SU-DHL-6 (cell line): ENCODE data around the gene NREP.

ENCODE experiments used
- H2AFZ ChIP-seq: fragments of 200-600 bp; sonication (generic); 2 replicates; pipeline ENCODE4 v1.6.1; 2014; ENCODE audit warnings: low read depth, mild to moderate bottlenecking, moderate library complexity, mixed read lengths, antibody characterized with exemption, low read length; ENCODE audit not compliant: severe bottlenecking
- H3F3A ChIP-seq: fragments of 200-600 bp; shearing (Covaris generic); 2 replicates; pipeline ENCODE4 v1.6.0; 2016; ENCODE audit warnings: antibody characterized with exemption, mild to moderate bottlenecking; ENCODE audit not compliant: insufficient read depth
- H3K27ac ChIP-seq: fragments of 200-600 bp; sonication (generic); 2 replicates; pipeline ENCODE4 v1.5.1; 2016; ENCODE audit warnings: low read depth, mild to moderate bottlenecking, low read length, moderate library complexity, mixed read lengths
- H3K27me3 ChIP-seq: fragments of 200-600 bp; sonication (generic), shearing (Covaris generic); 2 replicates; pipeline ENCODE4 v1.6.0; 2014; ENCODE audit warnings: mild to moderate bottlenecking, low read length
- H3K36me3 ChIP-seq: fragments of 200-600 bp; sonication (generic); 2 replicates; pipeline ENCODE4 v1.6.1; 2014; ENCODE audit warnings: mild to moderate bottlenecking, low read length, mixed read lengths
- H3K4me2 ChIP-seq: fragments of 300-600, 200-600 bp; shearing (Covaris generic), sonication (generic); 2 replicates; pipeline ENCODE4 v1.6.0; 2014; ENCODE audit warnings: low read length, low read depth, mild to moderate bottlenecking; ENCODE audit not compliant: poor library complexity, severe bottlenecking
- H3K4me3 ChIP-seq: fragments of 200-600 bp; sonication (generic); 2 replicates; pipeline ENCODE4 v1.5.1; 2014; ENCODE audit warnings: antibody characterized with exemption, low read length, mild to moderate bottlenecking, mixed read lengths; ENCODE audit not compliant: insufficient read depth, poor library complexity, severe bottlenecking
- H3K79me2 ChIP-seq: fragments of 200-600 bp; sonication (generic); 2 replicates; pipeline ENCODE4 v1.6.1; 2014; ENCODE audit warnings: mild to moderate bottlenecking, low read length, moderate library complexity; ENCODE audit not compliant: insufficient read depth
- H3K9ac ChIP-seq: fragments of 200-600 bp; sonication (generic); 2 replicates; pipeline ENCODE4 v1.7.0; 2014; ENCODE audit warnings: mild to moderate bottlenecking, low read length
- H3K9me2 ChIP-seq: fragments of 200-600 bp; sonication (generic); replicated peaks from 2 replicates; pipeline ENCODE4 v1.6.1; 2014; ENCODE audit warnings: low read length; ENCODE audit not compliant: insufficient read depth
- H3K9me3 ChIP-seq: fragments of 200-600 bp; sonication (generic); 2 replicates; pipeline ENCODE4 v1.6.1; 2014; ENCODE audit warnings: low read length, mixed read lengths; ENCODE audit not compliant: insufficient read depth
- H4K20me1 ChIP-seq: fragments of 200-600 bp; sonication (generic); 2 replicates; pipeline ENCODE4 v1.6.1; 2014; ENCODE audit warnings: low read depth, mild to moderate bottlenecking, antibody characterized with exemption, low read length, moderate library complexity, mixed read lengths
- EZH2phosphoT487 ChIP-seq: fragments of 200-600 bp; sonication (generic), shearing (Covaris generic); conservative IDR thresholded peaks from 2 replicates; pipeline ENCODE4 v1.6.1; 2018; ENCODE audit warnings: mild to moderate bottlenecking, antibody characterized with exemption, low read length, moderate library complexity, mixed read lengths
- TF ChIP-seq, protein P1 (sequence below): fragments of 200-600 bp; sonication (generic); IDR thresholded peaks from one replicate; pipeline ENCODE4 v1.5.1; 2017; ENCODE audit warnings: antibody characterized with exemption, mild to moderate bottlenecking, low read length, moderate library complexity; ENCODE audit not compliant: insufficient read depth, poor library complexity, severe bottlenecking

The NREP gene

DNA sequence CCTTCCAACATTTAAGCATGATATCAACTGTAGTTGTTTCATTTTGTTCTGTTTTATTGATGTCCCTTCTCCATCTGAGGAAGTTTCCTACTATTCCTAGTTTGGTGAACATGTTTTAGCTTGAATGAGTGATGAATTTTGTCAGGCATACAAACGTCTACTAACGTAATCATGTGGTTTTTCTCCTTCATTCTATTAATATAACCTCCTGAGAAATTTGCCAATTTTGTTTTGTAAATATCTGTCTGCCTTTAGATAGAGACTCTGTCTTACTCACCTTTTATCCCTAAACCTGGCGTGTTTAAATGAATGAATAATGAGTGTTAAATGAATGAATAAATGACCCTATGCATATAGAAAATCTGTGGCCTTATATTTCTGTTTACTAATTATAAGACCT is 26.5 kb upstream of the NREP start:
- Histone ChIP-seq H3K27me3 (no peaks in the 10 kb centered on the region), H3K9me2 (no peaks in the 10 kb centered on the region), H3K9me3 (no peaks in the 10 kb centered on the region), H3F3A (no peaks in the 10 kb centered on the region), H3K9ac (no peak overlapping the region), H3K4me2 (no peak overlapping the region), H3K79me2 (no peaks in the 10 kb centered on the region), H4K20me1 (no peaks in the 10 kb centered on the region), H3K27ac (no peak overlapping the region), H2AFZ (no peak overlapping the region), H3K4me3 (no peak overlapping the region), H3K36me3 (no peaks in the 10 kb centered on the region)
- TF ChIP-seq, protein P1, sequence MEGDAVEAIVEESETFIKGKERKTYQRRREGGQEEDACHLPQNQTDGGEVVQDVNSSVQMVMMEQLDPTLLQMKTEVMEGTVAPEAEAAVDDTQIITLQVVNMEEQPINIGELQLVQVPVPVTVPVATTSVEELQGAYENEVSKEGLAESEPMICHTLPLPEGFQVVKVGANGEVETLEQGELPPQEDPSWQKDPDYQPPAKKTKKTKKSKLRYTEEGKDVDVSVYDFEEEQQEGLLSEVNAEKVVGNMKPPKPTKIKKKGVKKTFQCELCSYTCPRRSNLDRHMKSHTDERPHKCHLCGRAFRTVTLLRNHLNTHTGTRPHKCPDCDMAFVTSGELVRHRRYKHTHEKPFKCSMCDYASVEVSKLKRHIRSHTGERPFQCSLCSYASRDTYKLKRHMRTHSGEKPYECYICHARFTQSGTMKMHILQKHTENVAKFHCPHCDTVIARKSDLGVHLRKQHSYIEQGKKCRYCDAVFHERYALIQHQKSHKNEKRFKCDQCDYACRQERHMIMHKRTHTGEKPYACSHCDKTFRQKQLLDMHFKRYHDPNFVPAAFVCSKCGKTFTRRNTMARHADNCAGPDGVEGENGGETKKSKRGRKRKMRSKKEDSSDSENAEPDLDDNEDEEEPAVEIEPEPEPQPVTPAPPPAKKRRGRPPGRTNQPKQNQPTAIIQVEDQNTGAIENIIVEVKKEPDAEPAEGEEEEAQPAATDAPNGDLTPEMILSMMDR = no peak
- no peak for TF ChIP-seq EZH2phosphoT487

DNA sequence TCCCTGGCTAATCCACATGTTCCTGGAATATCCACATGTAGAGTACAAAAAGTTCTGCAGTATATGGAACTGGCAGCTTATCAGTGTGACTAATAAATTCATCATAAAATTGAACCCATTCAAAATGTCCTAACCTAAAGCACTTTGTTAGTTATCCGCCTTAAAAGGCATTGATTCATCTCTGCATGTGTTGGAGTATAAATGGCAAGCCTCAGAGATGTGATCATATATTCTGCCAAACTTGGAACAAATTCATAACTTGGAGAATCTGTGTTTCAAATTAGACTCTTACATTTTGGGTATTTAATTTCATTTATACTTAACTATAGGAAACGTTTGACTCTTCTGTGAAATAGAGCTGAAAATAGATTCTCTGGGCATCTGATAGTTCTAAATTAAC is 25.2 kb upstream of the NREP start:
- H3K27ac ChIP-seq = no peak overlapping the region
- no peaks in the 10 kb centered on the region for H4K20me1 ChIP-seq
- no peak overlapping the region for H3K4me2 ChIP-seq
- no peaks in the 10 kb centered on the region for H3F3A ChIP-seq
- H3K9ac ChIP-seq = no peak overlapping the region
- no peaks in the 10 kb centered on the region for H3K27me3 ChIP-seq
- no peaks in the 10 kb centered on the region for H3K36me3 ChIP-seq
- H2AFZ ChIP-seq = no peak overlapping the region
- no peaks in the 10 kb centered on the region for H3K9me2 ChIP-seq
- H3K79me2 ChIP-seq = no peaks in the 10 kb centered on the region
- TF ChIP-seq EZH2phosphoT487 = no peak
- TF ChIP-seq, protein P1 = no peak
- H3K4me3 ChIP-seq = no peak overlapping the region
- no peaks in the 10 kb centered on the region for H3K9me3 ChIP-seq

DNA sequence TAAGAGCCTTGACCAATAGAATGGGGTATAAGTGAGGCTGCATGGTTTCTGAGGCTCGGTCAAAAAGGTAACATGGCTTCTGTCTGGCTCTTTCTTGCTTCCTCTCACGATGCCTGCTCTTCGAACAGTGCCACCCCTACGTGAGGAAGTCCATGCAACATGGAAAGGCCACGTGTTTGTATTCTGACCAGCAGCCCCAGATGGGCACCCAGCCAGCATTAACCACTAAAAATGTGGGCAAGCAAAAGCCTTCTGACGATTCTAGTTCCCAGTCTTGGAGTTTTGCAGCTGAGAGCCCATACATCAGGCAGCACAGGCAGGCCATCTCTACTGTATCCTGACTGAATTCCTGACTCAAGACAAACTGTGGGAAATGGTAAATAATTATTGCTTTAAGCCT is 24.2 kb upstream of the NREP start:
- Histone ChIP-seq H2AFZ (no peak overlapping the region), H3K27ac (no peak overlapping the region), H3K36me3 (no peaks in the 10 kb centered on the region), H3K4me3 (no peak overlapping the region), H3K9me3 (no peaks in the 10 kb centered on the region), H3K9ac (no peak overlapping the region), H3F3A (no peaks in the 10 kb centered on the region), H3K4me2 (no peak overlapping the region), H3K79me2 (no peaks in the 10 kb centered on the region), H4K20me1 (no peaks in the 10 kb centered on the region), H3K27me3 (no peaks in the 10 kb centered on the region), H3K9me2 (no peaks in the 10 kb centered on the region)
- TF ChIP-seq EZH2phosphoT487 = no peak

DNA sequence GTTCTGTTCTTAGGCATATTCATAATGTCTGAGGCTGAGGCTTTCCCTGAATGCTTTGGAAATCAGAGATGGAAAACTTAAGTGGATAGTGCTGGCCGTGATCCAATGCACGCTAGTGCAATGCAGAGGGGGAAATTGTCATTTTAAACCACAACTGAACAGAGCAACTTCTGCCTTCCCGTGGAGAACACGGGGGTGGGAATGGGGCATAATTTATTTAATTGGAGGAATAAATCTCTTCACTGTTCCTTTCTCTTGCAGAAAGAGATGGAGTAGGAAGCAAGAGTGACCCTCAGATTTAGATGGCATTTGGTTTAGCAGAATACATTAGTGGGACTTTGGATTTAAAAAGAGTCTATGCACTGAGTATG is 22.9 kb upstream of the NREP start:
- Histone ChIP-seq H3K9me3 (no peaks in the 10 kb centered on the region), H3K4me3 (no peak overlapping the region), H3K27ac (no peak overlapping the region), H2AFZ (no peak overlapping the region), H3K79me2 (no peaks in the 10 kb centered on the region), H3K27me3 (no peaks in the 10 kb centered on the region), H3K9ac (no peak overlapping the region), H4K20me1 (no peaks in the 10 kb centered on the region), H3K36me3 (no peaks in the 10 kb centered on the region), H3F3A (no peaks in the 10 kb centered on the region), H3K9me2 (no peaks in the 10 kb centered on the region), H3K4me2 (no peak overlapping the region)
- TF ChIP-seq EZH2phosphoT487 = no peak
- TF ChIP-seq, protein P1 = no peak
